ENCODE measurements around the gene DYNLRB1.

DYNLRB1 gene

DNA sequence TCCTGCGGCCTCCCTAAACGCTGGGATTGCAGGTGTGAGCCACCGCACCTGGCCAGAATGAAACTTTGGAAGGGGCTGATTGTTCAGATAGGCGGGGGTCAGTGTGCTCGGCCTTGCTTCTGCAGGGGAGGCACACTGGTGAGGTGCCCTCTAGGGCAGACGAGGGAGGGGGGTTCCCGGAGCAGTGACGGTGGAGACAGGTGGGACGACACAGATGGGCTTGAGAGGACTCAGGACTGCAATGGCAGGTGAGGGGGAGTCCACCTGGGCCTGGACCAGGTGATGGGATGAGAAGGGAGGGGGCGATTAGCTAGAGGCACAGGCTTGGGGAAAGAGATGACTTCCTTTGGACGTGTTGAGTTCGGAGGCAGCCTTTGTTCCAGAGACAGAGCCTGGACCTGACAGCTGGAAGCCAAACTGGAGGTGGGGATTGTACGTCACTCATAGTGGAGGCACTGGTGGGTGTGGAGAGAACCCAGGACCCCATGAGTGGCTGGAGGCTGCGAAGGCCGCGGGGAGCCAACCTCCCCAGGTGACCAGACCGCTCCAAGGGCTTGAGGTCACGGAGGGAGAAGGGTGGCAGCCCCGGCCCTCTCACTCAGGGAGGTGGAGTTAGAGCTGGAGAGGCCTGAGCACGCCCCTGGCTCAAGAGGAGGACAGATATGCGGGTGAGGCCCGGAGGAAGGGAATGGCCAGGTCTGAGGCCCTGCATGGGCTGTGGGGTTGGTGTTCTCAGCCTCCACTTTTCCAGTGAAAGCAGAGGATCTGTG, 31.8 kb downstream of the DYNLRB1 start:
- TF ChIP-seq, protein P1, sequence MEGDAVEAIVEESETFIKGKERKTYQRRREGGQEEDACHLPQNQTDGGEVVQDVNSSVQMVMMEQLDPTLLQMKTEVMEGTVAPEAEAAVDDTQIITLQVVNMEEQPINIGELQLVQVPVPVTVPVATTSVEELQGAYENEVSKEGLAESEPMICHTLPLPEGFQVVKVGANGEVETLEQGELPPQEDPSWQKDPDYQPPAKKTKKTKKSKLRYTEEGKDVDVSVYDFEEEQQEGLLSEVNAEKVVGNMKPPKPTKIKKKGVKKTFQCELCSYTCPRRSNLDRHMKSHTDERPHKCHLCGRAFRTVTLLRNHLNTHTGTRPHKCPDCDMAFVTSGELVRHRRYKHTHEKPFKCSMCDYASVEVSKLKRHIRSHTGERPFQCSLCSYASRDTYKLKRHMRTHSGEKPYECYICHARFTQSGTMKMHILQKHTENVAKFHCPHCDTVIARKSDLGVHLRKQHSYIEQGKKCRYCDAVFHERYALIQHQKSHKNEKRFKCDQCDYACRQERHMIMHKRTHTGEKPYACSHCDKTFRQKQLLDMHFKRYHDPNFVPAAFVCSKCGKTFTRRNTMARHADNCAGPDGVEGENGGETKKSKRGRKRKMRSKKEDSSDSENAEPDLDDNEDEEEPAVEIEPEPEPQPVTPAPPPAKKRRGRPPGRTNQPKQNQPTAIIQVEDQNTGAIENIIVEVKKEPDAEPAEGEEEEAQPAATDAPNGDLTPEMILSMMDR (IDR thresholded peaks at IDR 0.05): no peak
- Histone ChIP-seq H3K4me1 (ENCODE audit: control insufficient read depth in 1 of 2, insufficient read depth in 1 of 2, low read depth in 1 of 2, low read length in 1 of 2) (peaks cover 8 to 12% of the 10 kb centered on the region in 2 experiments), H3K4me3 (ENCODE audit: low read depth in 1 of 2, low read length in 1 of 2) (no peak overlapping the region), H3K27me3 (peaks cover 13% of the 10 kb centered on the region), H3K36me3 (no peaks in the 10 kb centered on the region), H3K9me3 (no peaks in the 10 kb centered on the region), H3K27ac (no peak overlapping the region)

DNA sequence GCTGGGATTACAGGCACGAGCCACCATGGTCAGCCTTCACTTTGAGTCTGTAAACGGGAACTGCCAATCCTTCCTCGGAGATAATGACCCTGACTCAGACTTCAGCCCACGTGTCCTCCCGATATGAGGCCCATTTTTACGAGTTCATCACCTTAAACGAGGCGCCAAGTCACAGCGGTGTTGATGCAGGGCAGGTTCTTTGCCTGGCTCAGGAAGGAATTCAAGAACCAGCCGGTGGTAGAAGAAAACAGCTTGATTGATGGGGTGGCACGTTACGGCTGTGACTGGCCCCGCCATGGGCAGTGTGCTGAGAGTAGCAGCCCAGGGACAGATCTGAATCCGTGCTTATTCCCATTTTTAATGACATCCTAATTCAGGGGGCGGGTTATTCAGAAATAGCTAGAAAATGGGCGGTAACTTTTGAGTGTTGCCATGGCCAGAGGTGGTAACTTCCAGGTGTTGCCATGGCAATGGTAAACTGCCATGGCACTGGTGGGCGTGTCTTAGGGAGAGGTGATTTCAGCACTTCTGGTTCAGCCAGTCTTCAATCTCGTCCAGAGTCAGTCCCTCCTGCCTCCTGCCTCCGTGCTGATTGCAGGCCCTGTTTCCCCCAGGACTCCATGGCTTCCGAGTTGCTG, 33.2 kb downstream of the DYNLRB1 start:
- no peaks in the 10 kb centered on the region for H3K9me3 ChIP-seq
- no peak overlapping the region for H3K27ac ChIP-seq
- peaks cover 11% of the 10 kb centered on the region for H3K27me3 ChIP-seq

DNA sequence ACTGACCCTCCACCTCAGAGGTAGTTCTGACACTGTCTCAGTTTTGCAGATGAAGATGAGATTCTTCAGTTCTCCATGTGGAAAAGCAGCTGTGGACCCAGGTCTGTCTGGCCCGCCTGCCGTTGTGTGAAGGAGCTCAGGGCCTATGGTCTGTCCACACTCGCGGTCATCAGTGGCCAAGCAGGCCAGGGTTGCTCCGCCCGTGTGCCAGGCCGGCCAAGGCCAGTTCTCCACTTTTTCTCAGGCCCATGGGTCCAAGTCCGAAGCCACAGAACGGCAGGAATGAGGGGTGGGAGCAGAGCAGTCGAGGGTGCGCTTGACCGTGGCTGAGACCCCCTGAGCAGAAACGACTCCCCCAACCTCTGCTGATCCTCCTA, 33.7 kb downstream of the DYNLRB1 start:
- TF ChIP-seq, protein P1 (IDR thresholded peaks at IDR 0.05): no peak
- peaks cover 6% of the 10 kb centered on the region for H3K27me3 ChIP-seq
- no peaks in the 10 kb centered on the region for H3K36me3 ChIP-seq
- H3K4me3 ChIP-seq (ENCODE audit: low read depth in 1 of 2, low read length in 1 of 2): no peak overlapping the region
- H3K27ac ChIP-seq: no peak overlapping the region
- no peaks in the 10 kb centered on the region for H3K9me3 ChIP-seq
- H3K4me1 ChIP-seq (ENCODE audit: control insufficient read depth in 1 of 2, insufficient read depth in 1 of 2, low read depth in 1 of 2, low read length in 1 of 2): peaks cover 0 to 5% of the 10 kb centered on the region in 2 experiments

More for the DNA sequence above, 33.2 kb downstream of the DYNLRB1 start:
- peaks cover 4 to 10% of the 10 kb centered on the region in 2 experiments for H3K4me1 ChIP-seq (ENCODE audit: control insufficient read depth in 1 of 2, insufficient read depth in 1 of 2, low read depth in 1 of 2, low read length in 1 of 2)
- TF ChIP-seq, protein P1 (IDR thresholded peaks at IDR 0.05): no peak
- H3K36me3 ChIP-seq: no peaks in the 10 kb centered on the region
- H3K4me3 ChIP-seq (ENCODE audit: low read depth in 1 of 2, low read length in 1 of 2): no peak overlapping the region

DNA sequence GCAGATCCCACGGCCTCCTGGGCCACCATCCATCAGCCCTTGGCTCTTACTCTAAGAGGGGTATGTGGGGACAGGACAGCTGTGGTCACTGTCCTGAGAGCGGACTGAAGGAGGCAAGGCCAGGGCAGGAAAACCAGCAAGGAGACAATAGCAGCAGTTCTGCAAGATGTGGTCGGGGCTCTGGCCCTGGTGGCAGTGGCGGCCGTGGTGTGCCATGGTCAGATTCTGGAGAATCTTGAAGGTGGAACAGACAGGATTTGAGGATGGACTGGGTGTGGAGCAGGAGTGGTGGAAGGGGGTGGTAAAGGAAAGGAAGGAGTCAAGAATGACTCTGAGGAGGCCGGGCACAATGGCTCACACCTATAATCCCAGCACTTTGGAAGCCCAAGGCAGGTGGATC, 36.3 kb downstream of the DYNLRB1 start:
- Histone ChIP-seq H3K9me3 (no peaks in the 10 kb centered on the region), H3K27me3 (no peaks in the 10 kb centered on the region), H3K36me3 (no peaks in the 10 kb centered on the region), H3K4me3 (ENCODE audit: low read depth in 1 of 2, low read length in 1 of 2) (no peak overlapping the region), H3K27ac (no peak overlapping the region), H3K4me1 (ENCODE audit: control insufficient read depth in 1 of 2, insufficient read depth in 1 of 2, low read depth in 1 of 2, low read length in 1 of 2) (peaks cover 1 to 8% of the 10 kb centered on the region in 2 experiments)
- TF ChIP-seq, protein P1 (IDR thresholded peaks at IDR 0.05): no peak

DNA sequence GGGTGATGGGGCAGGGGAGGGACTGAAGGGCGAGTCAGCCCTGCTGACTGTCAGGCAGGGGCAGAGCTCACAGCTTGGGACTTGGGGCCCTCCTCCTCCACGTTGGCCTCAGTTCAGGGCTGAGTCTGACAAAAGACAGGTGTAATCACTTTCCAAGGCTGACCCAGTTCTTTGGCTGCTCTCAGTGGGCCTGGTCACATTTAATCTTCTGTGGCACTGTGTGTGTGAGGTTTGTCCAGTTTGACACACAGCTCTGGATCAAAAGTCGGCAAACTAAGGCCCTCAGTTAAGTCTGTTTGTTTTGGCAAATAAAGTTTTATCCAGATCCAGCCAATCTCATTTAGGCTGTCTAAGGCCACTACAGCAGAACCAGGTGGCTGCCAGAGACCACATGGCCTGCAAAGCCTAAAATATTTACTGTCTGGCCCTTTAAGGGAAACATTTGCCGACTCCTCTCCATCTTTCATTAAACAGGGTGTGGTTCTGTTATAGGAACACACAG, 37.2 kb downstream of the DYNLRB1 start:
- TF ChIP-seq, protein P1 (IDR thresholded peaks at IDR 0.05): no peak
- Histone ChIP-seq H3K27me3 (no peaks in the 10 kb centered on the region), H3K9me3 (no peaks in the 10 kb centered on the region)

More for the DNA sequence above, 37.2 kb downstream of the DYNLRB1 start:
- no peak overlapping the region for H3K27ac ChIP-seq
- H3K36me3 ChIP-seq: no peaks in the 10 kb centered on the region
- H3K4me1 ChIP-seq (ENCODE audit: control insufficient read depth in 1 of 2, insufficient read depth in 1 of 2, low read depth in 1 of 2, low read length in 1 of 2): peaks cover 8 to 14% of the 10 kb centered on the region in 2 experiments
- no peak overlapping the region for H3K4me3 ChIP-seq (ENCODE audit: low read depth in 1 of 2, low read length in 1 of 2)
